ENCODE measurements around the gene TSLP. TPM values are rescaled to one million over a fixed set of nuclear protein-coding genes. Genes with fewer than 3 reads are reported as not detected.

Gene TSLP
- total RNA-seq: 1.5 TPM

GRCh38 chr5:111071413-111071812 is at the start of gene TSLP:
Gene TSLP, plus strand, starts transcription at chr5:111071713. Its CDS starts 178 bp downstream, at chr5:111071891.
- DNase-seq (ENCODE audit: low spot score) (no peak), ATAC-seq (no peak)

DNA sequence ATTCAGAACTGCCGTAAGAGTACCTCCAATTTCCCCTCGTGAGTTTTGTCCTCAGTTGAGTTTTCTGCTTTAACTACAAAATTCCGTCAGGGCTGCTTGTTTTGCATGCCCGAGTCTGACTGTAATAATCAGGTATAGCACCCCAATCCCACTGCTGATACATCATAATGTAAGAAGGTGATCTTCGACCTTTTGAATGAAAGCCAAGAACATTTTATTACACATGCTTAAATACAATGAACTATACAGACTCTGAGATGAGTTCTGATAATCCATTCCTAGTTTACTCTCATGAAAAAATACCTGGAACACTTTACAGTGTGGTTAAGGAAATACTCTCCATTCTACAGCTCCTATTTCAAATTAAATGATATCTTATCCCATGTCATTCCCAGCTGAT is 49.2 kb upstream of the TSLP start:
- ATAC-seq (no peak), DNase-seq (ENCODE audit: low spot score) (no peak)

DNA sequence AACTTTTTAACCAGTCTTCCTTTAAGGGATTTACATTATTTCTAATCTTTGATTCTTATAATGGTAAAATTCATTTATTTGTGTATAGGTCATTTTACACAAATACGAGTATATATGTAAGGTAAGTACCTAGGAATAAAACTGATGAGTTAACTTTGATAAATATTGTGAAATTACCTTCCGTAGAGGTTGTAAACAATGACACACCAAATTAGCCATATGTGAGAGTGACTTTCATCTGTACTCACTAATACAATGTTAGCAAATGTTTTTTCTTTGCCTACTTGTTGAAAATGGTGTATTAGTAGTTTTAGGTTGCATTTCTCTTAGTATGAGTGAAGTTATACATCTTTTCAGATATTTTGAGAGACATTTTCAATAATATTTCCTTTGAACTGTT is 42.6 kb upstream of the TSLP start:
- DNase-seq (ENCODE audit: low spot score) (no peak), ATAC-seq (no peak)

- no peak for ATAC-seq
- DNase-seq (ENCODE audit: low spot score): no peak
Measured at GRCh38 chr5:111043712-111044506, 27.6 kb upstream of the TSLP start.

DNA sequence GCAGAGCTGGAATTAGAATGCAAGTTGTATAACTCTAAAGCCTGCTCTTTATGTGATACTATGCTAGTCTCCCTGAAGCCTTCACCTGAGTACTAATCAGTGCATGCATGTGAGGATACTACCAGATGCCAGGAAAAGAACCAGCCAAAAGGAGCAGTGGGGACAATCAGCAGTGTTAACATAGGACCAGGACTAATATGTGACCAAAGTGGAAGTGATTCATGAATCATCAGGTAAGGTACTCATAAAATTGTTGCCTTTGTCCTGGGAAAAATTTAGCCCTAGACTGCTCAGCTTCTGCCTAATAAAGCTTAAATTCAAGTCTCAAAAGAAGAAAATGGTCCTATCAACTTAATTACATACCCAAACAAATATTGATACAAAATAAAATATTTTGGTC is 13.4 kb upstream of the TSLP start:
- ATAC-seq: no peak
- DNase-seq (ENCODE audit: low spot score): no peak

DNA sequence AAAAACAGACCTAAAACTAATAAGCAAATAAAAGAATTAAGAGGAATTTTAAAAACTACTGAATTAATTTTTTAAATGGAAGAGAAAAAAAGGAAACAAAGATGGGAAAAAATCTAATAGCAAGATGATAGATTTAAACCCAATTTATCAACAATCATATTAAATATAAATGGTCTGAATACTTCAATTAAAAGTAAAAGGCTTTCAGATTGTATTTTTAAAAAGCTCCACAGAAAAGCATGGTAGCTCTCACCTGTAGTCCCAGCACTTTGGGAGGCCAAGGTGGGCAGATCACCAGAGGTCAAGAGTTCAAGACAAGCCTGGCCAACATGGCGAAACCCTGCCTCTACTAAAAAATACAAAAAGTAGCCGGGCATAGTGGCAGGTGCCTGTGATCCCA is 11.3 kb upstream of the TSLP start:
- ATAC-seq (no peak), DNase-seq (ENCODE audit: low spot score) (no peak)

- no peak for ATAC-seq
- no peak for DNase-seq (ENCODE audit: low spot score)
Measured at GRCh38 chr5:111061618-111062017, 9.9 kb upstream of the TSLP start.

GRCh38 chr5:111063709-111064322 is 7.7 kb upstream of the TSLP start:
- peak; percentile 95 for ATAC-seq
- DNase-seq (ENCODE audit: low spot score): peak; percentile 51

GRCh38 chr5:111066261-111066938 is 5.1 kb upstream of the TSLP start:
- no peak for ATAC-seq
- no peak for DNase-seq (ENCODE audit: low spot score)

- DNase-seq (ENCODE audit: low spot score) (no peak), ATAC-seq (no peak)
Measured at GRCh38 chr5:111068213-111068612, 3.3 kb upstream of the TSLP start.

GRCh38 chr5:111069839-111070238 is 1.7 kb upstream of the TSLP start:
- DNase-seq (ENCODE audit: low spot score) (no peak), ATAC-seq (no peak)

DNA sequence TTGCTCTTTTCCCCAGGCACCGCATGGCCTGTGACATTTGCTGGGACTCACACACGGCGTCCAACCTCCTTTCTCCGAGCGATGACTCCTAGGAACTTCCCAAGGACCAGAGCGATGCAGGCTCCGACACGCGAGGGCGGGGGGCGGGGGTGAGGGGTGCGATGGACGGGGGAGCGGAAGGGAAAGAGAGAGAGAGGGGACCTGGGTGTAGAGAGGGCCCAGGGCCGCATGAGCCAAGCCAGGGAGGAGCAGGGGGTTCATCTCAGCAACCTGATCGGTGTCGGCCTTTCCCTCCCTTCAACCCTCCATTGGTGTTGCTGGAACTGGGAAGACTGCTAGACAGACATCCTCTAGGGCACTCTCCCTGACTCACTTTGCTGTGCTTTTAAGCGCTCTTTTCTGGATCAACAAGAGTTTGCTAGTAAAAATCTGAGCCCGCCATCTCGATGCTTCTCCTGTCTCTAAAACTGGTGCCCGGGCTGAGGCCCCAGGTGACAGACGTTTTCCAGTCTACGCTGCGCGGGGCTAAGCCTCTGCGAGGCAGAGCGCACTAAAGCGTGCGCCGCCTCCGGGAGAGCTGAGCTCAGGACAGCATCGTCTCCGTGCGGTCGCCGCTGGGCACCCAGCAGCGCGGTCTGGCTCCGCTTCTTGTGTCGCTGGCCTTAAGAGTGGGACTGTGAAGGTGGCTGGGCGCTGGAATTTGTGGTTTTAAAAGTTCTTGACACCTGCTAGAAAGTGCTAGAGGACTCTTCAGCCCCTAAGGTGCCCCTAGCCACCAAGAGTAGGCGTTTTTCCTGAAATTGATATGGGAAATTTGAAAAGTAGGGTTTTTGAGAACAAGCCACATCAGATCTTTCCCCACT is 1.0 kb upstream of the TSLP start:
- DNase-seq (ENCODE audit: low spot score) (no peak), ATAC-seq (peak; percentile 36)

- peak; percentile 83 for DNase-seq (ENCODE audit: low spot score)
Measured at GRCh38 chr5:111072949-111073682, 1.6 kb downstream of the TSLP start.

GRCh38 chr5:111074244-111074643 is 2.7 kb downstream of the TSLP start:
- DNase-seq (ENCODE audit: low spot score): no peak
- ATAC-seq: no peak

More at GRCh38 chr5:111072949-111073682, 1.6 kb downstream of the TSLP start:
- peak; percentile 94 for ATAC-seq

- DNase-seq (ENCODE audit: low spot score) (no peak), ATAC-seq (no peak)
Measured at GRCh38 chr5:111075520-111075919, 4.0 kb downstream of the TSLP start.

- ATAC-seq: no peak
- no peak for DNase-seq (ENCODE audit: low spot score)
Measured at GRCh38 chr5:111076091-111076490, 4.6 kb downstream of the TSLP start.

- ATAC-seq (no peak), DNase-seq (ENCODE audit: low spot score) (no peak)
Measured at GRCh38 chr5:111077678-111078077, 6.2 kb downstream of the TSLP start.

DNA sequence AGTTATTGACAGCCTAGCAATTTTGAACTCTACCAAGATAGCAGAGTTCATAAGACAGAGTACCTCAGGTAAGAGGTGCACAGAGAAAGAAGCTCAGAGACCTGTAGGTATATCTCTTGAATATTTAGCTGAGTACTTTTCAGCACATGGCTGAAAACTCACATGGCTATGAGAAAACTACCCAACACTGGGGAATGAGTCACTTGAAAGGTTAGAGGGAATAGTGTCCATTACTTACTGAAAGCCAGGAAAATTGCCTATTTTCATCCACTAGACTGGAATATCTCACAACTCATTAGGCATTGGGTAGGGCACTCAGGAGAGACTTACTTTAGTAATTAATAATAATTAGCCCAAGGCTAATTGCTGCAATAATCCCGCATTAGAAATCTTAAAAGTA is 8.3 kb downstream of the TSLP start:
- ATAC-seq: no peak
- DNase-seq (ENCODE audit: low spot score): no peak

GRCh38 chr5:111083323-111083722 is 11.8 kb downstream of the TSLP start:
- ATAC-seq (peak; percentile 40), DNase-seq (ENCODE audit: low spot score) (no peak)

Measured in left lobe of liver (tissue), 2 donors.